Hindlimb muscle (tissue), 1 donor: ENCODE results near the gene SPSB2. TPM values are rescaled to one million over a fixed set of nuclear protein-coding genes. Genes with fewer than 3 reads are reported as not detected.

ENCODE experiments used
- DNase-seq: peaks from one replicate; pipeline ENCODE4 v3.0.0-alpha.2; 2013
- polyA plus RNA-seq: library from polyadenylated mRNA; unstranded; fragments of 120-200 nt; gene quantifications from one replicate; pipeline ENCODE4 v1.2.1, GENCODE V29; 2013; ENCODE audit not compliant: insufficient read length

The SPSB2 gene
- polyA plus RNA-seq, 1 donor, result 5.9 TPM

DNA sequence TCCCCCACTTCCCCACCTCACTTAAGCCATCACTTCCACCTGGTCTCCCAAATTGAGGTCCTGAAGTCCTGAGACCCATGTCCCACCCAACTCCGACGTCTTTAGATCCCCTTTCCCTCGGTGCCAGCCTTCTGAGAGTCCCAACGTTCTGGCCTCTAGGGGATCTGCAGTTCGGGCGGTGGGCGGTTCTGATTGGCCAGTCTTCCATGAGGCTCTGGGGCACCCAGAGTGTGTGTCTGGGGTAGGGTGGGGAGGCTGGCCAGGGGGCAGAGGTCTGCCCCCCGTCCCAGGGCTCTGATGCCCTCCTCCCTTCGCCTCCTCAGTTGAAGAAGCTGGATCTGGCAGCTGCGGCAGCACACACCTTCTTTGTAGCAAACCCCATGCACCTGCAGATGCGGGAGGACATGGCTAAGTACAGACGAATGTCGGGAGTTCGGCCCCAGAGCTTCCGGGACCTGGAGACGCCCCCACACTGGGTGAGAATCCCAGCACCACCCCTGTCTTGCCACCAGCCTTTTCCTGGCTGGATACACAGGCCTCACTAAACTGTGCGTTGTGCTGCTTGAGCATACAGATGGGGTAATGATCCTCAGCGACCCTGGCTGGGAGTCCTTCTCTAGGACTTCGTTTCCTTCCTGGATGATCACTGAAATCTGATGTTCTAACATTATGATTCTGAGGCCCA, 43.4 kb downstream of the SPSB2 start:
- no peak for DNase-seq

DNA sequence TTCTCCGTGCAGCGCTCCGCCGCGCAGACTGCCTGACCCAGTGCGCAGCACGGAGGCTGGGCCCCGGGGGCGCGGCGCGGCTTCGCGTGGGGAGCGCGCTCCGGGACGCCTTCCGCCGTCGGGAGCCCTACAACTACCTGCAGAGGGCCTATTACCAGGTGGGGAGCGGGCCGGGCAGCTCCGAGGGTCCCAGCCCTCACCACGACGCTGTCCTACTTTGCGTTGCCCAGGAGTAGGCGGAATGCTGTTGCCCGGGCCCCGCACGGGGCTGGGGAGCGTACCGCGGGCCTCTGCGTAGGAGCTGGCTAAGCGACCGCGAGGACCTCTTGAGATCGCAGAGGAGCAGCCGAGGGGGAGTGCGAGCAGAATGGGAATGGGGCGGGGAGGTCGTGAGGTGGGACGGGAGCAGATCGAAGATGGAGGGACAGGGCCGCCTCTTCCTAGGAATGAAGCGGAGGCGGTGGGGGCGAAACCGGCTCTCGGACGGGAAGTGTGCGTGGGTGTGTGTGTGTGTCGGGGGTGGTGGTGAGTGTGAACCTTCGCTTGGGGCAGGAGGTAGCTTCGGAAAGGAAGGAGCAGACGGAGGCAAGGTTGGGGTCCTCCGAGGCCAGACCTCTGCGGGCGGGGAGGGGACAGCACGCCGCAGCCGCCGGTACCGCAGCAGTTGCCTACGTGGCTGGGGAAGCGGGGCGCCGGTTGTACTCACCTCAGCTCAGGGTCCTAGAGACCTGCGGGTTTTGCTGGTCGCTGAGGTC, 44.1 kb downstream of the SPSB2 start:
- DNase-seq, result peak; percentile 66

DNA sequence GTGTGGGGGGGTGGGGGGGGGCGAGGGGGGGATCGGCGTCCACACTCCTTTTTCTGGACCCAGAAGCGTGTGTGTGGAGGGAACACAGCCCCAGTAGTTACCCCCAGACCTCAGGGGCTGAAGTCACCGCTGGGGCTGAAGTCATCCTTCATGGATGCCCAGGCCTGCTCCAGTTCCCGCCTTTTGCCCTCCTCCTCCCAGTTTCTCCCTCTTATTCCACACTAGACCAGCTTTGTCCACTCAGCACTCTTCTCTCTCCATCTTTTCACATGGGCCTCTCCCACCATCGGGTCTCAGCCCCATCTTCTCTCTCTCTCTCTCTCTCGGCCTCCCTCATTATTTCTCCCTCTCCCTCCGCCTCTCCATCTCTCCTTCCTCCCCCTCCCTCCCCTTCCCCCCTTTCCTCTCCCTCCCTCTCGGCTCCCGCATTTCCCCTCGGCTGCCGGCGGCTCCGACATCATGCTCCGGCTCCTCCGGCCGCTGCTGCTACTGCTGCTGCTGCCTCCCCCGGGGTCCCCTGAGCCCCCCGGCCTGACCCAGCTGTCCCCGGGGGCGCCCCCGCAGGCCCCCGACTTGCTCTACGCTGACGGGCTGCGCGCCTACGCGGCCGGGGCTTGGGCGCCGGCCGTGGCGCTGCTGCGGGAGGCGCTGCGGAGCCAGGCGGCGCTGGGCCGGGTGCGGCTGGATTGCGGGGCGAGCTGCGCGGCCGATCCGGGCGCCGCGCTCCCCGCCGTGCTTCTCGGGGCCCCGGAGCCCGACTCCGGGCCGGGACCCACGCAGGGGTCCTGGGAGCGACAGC, 44.9 kb downstream of the SPSB2 start, which contains the start of gene P3H3:
Gene P3H3 (plus strand): TSS at position 426 of the 799 bp plus-strand sequence. CDS start 34 bp downstream, at position 460.
- DNase-seq, result peak; percentile 72

- peak; percentile 89 for DNase-seq
Observed at GRCh38 chr12:6827437-6827911, 45.6 kb downstream of the SPSB2 start.

DNA sequence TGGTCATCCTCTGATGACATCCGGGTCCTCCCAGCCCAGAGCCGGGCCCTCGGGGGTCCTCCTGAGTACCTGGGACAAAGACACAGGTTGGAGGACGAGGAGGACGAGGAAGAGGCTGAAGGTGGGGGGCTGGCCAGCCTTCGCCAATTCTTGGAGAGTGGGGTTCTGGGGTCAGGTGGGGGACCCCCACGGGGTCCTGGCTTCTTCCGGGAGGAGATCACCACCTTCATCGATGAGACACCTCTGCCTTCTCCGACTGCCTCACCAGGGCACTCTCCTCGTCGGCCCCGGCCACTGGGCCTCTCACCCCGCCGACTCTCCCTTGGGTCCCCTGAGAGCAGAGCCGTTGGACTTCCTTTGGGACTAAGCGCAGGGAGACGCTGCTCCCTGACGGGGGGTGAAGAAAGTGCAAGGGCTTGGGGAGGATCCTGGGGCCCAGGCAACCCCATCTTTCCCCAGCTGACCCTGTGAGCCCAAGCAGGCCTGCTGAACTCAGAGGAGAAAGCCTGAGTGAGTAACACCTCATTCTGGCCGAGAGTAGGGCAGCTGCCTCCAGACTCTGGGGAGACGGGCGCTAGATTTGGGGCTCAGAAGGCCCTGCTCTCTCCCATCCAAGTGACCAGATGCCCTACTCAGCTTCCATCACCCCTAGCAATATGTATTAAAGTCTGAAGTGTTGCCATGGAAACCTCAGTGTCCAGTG, 46.2 kb downstream of the SPSB2 start:
- no peak for DNase-seq

- DNase-seq, result no peak
Observed at GRCh38 chr12:6826125-6826733, 46.9 kb downstream of the SPSB2 start.

- peak; percentile 90 for DNase-seq
Observed at GRCh38 chr12:6825398-6826124, 47.5 kb downstream of the SPSB2 start.

DNA sequence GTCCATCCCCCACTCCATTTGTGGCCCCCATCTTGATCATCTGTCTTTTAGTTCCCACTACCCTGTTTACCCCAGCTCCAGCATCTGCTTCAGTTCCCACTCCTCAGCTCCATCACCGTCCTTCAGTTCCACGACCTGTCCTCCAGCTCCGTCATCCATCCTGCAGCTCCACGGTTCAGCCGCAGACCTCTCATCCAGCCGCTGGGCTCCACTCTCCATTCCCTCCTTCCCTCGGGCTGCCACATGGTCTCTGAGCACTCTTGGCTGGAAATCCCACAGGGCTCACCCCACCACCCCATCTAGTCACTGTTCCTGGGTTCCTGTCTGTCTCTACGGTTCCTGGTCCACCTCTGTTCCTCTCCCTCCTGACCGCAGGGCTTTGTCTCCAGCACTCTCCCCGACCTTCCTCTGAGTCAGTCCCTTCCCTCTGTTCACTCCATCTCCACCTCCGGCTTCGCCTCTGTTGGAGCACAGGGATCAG, 48.2 kb downstream of the SPSB2 start:
- DNase-seq, result no peak

GRCh38 chr12:6824085-6824775, 48.9 kb downstream of the SPSB2 start:
- no peak for DNase-seq

- DNase-seq, result no peak
Observed at GRCh38 chr12:6823182-6824084, 49.7 kb downstream of the SPSB2 start.

GRCh38 chr12:6822426-6823135, 50.5 kb downstream of the SPSB2 start:
- no peak for DNase-seq

GRCh38 chr12:6821591-6822425, 51.3 kb downstream of the SPSB2 start, which contains the start of gene GPR162:
Gene GPR162, plus strand, starts transcription at chr12:6821821. Its CDS starts 2,078 bp downstream, at chr12:6823899.
- peak; percentile 78 for DNase-seq

Other genes with a start within 250 kb of the SPSB2 start
- 2.4 TPM for gene LPAR5, start 237.3 kb downstream of the SPSB2 start, polyA plus RNA-seq
- gene ACRBP, start 225.9 kb downstream of the SPSB2 start, polyA plus RNA-seq, result 2.9 TPM
- gene ING4, start 210.2 kb downstream of the SPSB2 start, polyA plus RNA-seq, result 47.6 TPM
- gene ZNF384, start 183.9 kb downstream of the SPSB2 start, polyA plus RNA-seq, result 50.4 TPM
- gene PIANP, start 172.5 kb downstream of the SPSB2 start, polyA plus RNA-seq, result 2.4 TPM
- 65.7 TPM for gene COPS7A, start 149.3 kb downstream of the SPSB2 start, polyA plus RNA-seq
- 134 TPM for gene MLF2, start 120.2 kb downstream of the SPSB2 start, polyA plus RNA-seq
- gene PTMS, start 106.9 kb downstream of the SPSB2 start, polyA plus RNA-seq, result 373 TPM
- 0.80 TPM for gene LAG3, start 100.8 kb downstream of the SPSB2 start, polyA plus RNA-seq
- gene CD4, start 83.8 kb downstream of the SPSB2 start, polyA plus RNA-seq, result 11.1 TPM
- gene GPR162, start 51.5 kb downstream of the SPSB2 start, polyA plus RNA-seq, result 17.6 TPM
- gene P3H3, start 44.9 kb downstream of the SPSB2 start, polyA plus RNA-seq, result 29.7 TPM
- 32.6 TPM for gene GNB3, start 32.4 kb downstream of the SPSB2 start, polyA plus RNA-seq
- gene CDCA3, start 22.0 kb downstream of the SPSB2 start, polyA plus RNA-seq, result 16.7 TPM
- gene USP5, start 21.2 kb downstream of the SPSB2 start, polyA plus RNA-seq, result 66.9 TPM
- gene TPI1, start 5.8 kb downstream of the SPSB2 start, polyA plus RNA-seq, result 1,016 TPM
- gene LRRC23, start 31.5 kb upstream of the SPSB2 start, polyA plus RNA-seq, result 9.3 TPM
- gene ENO2, start 41.3 kb upstream of the SPSB2 start, polyA plus RNA-seq, result 4.8 TPM
- 91.2 TPM for gene ATN1, start 54.7 kb upstream of the SPSB2 start, polyA plus RNA-seq
- not detected for gene RNU7-1, start 70.5 kb upstream of the SPSB2 start, polyA plus RNA-seq
- gene C12orf57, start 70.7 kb upstream of the SPSB2 start, polyA plus RNA-seq, result 148 TPM
- 6.8 TPM for gene PTPN6, start 78.1 kb upstream of the SPSB2 start, polyA plus RNA-seq
- gene PHB2, start 97.4 kb upstream of the SPSB2 start, polyA plus RNA-seq, result 307 TPM
- gene EMG1, start 97.6 kb upstream of the SPSB2 start, polyA plus RNA-seq, result 26.6 TPM
- gene LPCAT3, start 145.2 kb upstream of the SPSB2 start, polyA plus RNA-seq, result 18.6 TPM
- 138 TPM for gene C1S, start 187.4 kb upstream of the SPSB2 start, polyA plus RNA-seq
- 140 TPM for gene C1R, start 219.1 kb upstream of the SPSB2 start, polyA plus RNA-seq
- gene C1RL, start 235.9 kb upstream of the SPSB2 start, polyA plus RNA-seq, result 11.7 TPM